Activated naive CD8-positive, alpha-beta T cell treated with anti-CD3 and anti-CD28 coated beads for 36 hours (primary cell): ENCODE measurements around the gene CDK5R2. TPM values are rescaled to one million over a fixed set of nuclear protein-coding genes. Genes with fewer than 3 reads are reported as not detected.

ENCODE experiments used
- DNase-seq: peaks from one replicate; pipeline ENCODE4 v3.0.0; 2021
- H3K27ac Mint-ChIP-seq: one replicate; pipeline ENCODE4 v1.8.0; 2022; ENCODE audit warnings: mild to moderate bottlenecking, moderate library complexity, mixed read lengths
- H3K27me3 Mint-ChIP-seq: one replicate; pipeline ENCODE4 v1.8.0; 2022; ENCODE audit warnings: mild to moderate bottlenecking, mixed read lengths
- H3K36me3 Mint-ChIP-seq: one replicate; pipeline ENCODE4 v1.8.0; 2021; ENCODE audit warnings: mild to moderate bottlenecking, mixed read lengths
- H3K4me1 Mint-ChIP-seq: one replicate; pipeline ENCODE4 v1.8.0; 2021; ENCODE audit warnings: mixed read lengths
- H3K4me3 Mint-ChIP-seq: one replicate; pipeline ENCODE4 v1.8.0; 2022; ENCODE audit warnings: mild to moderate bottlenecking, moderate library complexity, mixed read lengths
- H3K9me3 Mint-ChIP-seq: one replicate; pipeline ENCODE4 v1.8.0; 2022; ENCODE audit warnings: mixed read lengths
- total RNA-seq, 2 experiments: library from RNA; stranded (reverse); gene quantifications; one replicate each; pipeline ENCODE4 v1.2.3, GENCODE V29; 2021

Gene CDK5R2
- total RNA-seq, 2 experiments from 2014 or later, result not detected

DNA sequence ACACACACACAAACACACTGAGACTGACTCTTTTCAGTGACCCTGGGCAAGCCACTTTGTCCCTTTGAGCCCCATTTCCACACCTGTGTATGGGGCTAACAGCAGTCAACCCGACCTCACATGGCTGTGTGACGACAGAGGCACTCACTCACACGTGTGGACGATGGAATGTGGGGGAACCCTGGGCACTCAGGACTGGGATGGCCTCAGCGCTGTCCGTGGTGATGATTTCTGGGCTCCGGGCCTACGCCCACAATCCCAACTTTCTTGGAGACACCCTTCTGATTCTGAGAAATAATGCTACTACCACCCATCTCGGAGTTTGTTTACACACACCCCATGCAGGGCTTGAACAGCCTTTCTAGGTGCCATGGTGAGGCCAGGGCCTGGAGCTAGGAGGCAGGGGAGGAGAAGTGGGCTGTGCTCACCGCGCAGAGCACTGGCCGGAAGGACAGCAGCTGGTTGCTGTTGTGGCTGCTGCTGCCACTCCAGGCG is 32.3 kb downstream of the CDK5R2 start:
- Mint-ChIP-seq H3K27ac (no peak overlapping the region), H3K4me3 (no peak overlapping the region), H3K36me3 (no peaks in the 10 kb centered on the region), H3K9me3 (no peaks in the 10 kb centered on the region), H3K27me3 (peaks cover 91% of the 10 kb centered on the region), H3K4me1 (peaks cover 2% of the 10 kb centered on the region)
- DNase-seq, result no peak

DNA sequence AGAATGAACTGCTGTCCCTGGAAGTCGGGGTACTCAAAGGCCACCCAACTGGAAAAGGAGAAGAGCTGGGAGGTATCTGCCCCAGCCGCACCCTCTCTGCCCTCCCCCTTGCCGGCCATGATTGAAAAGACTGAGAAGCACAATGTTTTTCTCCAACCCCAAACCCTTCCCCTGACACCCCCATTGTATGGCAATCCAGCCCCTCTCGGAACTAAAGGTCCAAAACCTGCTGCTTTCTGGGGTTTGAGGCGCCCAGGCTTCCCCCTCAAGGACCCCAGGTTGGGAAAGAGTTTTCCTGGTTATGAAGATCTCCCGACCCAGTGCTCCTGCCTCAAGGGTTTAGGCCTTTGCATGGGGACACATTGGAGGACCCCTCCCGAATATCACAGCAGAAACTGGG is 32.7 kb downstream of the CDK5R2 start:
- DNase-seq, result no peak
- Mint-ChIP-seq H3K4me1 (peaks cover 2% of the 10 kb centered on the region), H3K27me3 (peaks cover 91% of the 10 kb centered on the region), H3K4me3 (no peak overlapping the region), H3K36me3 (no peaks in the 10 kb centered on the region), H3K27ac (no peak overlapping the region), H3K9me3 (no peaks in the 10 kb centered on the region)

DNA sequence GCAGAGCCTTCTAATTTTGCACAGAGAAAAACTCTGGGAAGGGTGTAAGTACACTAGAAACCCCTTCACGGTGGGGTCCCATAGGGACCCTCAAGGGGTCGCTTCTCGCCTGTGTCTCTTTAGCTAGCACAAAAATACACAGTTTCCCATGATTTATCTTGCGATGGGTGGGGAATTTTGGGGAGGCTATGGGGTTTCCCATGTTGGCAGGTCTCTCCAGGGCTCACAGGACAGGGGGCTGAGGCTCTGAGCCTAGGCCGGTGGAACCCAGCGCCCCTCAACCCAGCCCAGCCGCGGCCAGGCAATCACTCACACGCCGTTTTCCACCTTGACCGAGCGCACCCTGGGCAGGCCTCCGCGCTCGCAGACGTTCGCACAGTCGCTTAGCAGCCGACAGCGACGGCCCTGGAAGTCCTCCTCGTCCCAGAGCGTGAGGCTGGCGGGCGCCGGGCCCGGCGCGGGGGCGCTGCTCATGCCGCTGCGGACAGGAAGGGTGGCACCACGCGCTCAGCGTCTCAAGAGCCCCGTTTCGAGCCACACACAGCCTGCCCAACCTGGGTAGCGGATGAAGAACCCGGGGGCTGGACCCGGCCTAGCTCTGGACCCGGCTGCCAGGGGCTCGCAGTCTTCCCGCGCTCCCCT is 33.4 kb downstream of the CDK5R2 start:
- no peak for DNase-seq
- Mint-ChIP-seq H3K27me3 (peaks cover 90% of the 10 kb centered on the region), H3K4me3 (no peak overlapping the region), H3K36me3 (no peaks in the 10 kb centered on the region), H3K4me1 (peaks cover 2% of the 10 kb centered on the region), H3K27ac (no peak overlapping the region), H3K9me3 (no peaks in the 10 kb centered on the region)

DNA sequence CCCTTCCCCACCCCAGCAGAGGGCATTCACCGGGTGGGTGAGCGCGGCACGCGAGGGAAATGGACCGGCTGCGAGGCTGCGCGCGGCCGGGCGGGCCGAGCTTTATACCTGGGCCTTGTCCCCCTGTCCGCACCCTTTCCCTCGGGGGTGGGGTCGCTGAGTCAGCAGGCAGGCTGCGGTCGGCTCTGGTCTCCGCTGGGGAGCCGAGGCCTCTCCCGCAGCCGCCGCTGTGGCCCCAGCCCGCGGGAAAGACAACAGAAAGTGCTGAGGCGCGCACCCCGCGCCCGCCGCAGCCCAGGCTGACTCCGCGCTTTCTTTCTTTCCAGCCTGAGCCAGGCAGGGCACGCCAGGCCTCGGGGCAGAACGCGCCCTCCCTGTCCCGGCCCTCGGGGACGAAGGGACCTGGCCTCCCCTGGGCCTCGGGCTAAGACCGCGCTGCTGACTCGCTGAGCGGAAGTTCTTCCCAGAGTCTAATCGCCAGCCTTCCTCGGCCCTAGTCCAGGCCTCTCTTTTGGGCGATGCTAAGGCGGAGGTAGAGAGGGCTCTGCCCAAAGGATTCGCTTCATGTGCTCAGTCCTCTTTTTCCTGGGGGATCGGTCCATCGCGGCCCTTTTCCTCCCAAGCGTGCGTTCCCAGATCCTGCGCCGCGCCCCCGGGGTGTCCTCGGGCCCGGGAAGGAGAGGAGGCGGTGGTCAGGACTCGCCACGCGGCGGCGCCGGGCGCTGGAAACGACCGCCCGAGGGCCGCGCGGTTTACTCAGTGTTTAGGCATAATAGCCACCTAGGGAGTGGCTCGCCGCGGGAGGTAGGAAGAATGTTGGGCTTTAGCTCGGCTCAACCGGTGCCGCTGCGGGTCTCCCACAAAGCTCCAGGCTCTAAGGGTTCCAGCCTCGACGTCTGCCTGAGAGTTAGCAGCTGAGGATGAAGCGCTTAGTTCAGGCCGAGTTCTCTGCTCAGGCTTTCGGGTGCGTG is 34.2 kb downstream of the CDK5R2 start, which contains the start of gene CRYBA2:
Gene CRYBA2 (minus strand): TSS at position 78 of the 971 bp plus-strand sequence. CDS start 246 bp downstream, outside the sequence.
- no peak for DNase-seq
- H3K36me3 Mint-ChIP-seq, result no peaks in the 10 kb centered on the region
- peaks cover 2% of the 10 kb centered on the region for H3K4me1 Mint-ChIP-seq
- peaks cover 94% of the 10 kb centered on the region for H3K27me3 Mint-ChIP-seq
- no peak within 1 kb of the TSS for H3K4me3 Mint-ChIP-seq
- H3K9me3 Mint-ChIP-seq, result no peaks in the 10 kb centered on the region
- H3K27ac Mint-ChIP-seq, result no peak within 1 kb of the TSS

DNA sequence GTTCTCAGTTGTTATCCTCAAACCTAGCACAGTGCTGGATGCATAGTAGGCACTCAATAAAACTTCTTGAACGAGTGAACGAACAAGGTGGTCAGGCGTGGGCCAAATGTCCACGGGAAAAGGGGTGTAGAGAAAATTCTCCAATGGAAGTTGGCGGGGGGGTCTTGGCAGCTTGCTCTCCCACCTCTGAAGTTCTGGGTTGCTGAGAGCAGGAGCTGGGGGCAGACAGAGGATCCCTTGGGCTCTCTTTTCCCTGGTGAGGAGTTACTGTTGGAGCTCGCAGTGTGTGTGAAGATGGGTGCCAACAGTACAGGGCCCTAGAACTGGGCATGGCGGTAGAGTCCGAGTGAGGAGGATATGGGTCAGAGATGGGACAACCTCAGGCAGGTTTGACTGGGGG is 36.1 kb downstream of the CDK5R2 start:
- peaks cover 2% of the 10 kb centered on the region for H3K4me1 Mint-ChIP-seq
- no peak for DNase-seq
- no peaks in the 10 kb centered on the region for H3K36me3 Mint-ChIP-seq
- peaks cover 89% of the 10 kb centered on the region for H3K27me3 Mint-ChIP-seq
- H3K27ac Mint-ChIP-seq, result no peak overlapping the region
- H3K4me3 Mint-ChIP-seq, result no peak overlapping the region
- H3K9me3 Mint-ChIP-seq, result no peaks in the 10 kb centered on the region

DNA sequence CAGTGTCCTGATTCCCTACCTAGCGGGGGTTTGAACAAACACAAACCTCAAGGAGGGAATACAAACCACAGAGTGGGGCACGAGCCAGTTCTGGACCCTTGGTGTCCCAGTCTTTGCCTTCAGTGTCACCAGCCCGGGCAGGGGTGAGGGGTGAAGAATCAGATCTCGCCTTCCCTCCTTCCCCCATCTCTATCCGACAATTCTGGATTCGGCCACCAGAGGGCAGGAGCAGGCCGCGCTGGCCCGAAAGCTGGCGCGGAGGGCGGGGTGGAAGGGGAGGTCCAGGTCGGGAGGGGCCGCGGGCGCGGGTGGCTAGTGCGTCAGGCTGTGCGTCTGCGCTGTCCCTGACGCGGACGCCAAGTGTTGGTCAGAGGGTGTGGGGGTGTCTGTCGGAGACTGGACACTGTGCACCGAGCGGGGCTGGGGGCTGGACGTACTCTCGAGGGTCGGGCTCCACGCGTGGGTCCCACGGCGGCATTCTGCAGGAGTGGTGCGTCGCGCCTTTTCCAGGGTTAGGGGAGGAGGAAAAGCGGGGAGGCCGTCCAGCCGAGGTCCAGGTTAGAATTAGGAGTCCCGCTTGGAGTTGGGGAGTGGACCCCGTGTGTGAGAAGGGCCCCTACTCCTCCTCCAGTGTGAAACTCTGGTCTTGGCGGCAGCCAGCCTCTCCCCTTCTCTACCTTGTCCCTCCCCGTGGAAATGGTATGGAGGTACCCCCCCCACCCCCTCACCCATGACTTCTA is 36.7 kb downstream of the CDK5R2 start:
- Mint-ChIP-seq H3K27ac (no peak overlapping the region), H3K4me1 (peaks cover 2% of the 10 kb centered on the region), H3K36me3 (no peaks in the 10 kb centered on the region), H3K4me3 (no peak overlapping the region), H3K27me3 (peaks cover 89% of the 10 kb centered on the region), H3K9me3 (no peaks in the 10 kb centered on the region)
- peak; percentile 86 for DNase-seq

DNA sequence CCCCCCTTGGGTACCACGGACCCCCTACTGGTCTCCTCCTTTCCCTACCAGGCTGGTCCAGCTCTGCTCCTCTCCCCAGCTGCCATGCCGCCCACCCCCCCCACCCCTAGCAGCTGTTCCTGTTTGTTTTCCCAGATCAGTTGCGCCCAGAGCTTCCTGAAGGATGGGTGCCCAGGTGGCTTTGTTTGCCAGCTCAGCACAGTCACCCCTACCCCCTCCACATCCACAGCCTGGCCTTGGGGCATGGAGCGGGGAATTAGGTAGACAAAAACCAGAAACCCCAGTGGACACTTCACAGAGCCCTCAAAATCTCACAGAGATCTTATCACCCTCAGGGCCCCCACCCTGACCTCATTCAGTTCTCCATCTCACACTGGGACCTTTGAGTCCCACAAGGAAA is 37.5 kb downstream of the CDK5R2 start:
- Mint-ChIP-seq H3K27ac (no peak overlapping the region), H3K36me3 (no peaks in the 10 kb centered on the region), H3K4me3 (no peak overlapping the region), H3K9me3 (no peaks in the 10 kb centered on the region), H3K27me3 (peaks cover 89% of the 10 kb centered on the region), H3K4me1 (peaks cover 2% of the 10 kb centered on the region)
- DNase-seq, result no peak

DNA sequence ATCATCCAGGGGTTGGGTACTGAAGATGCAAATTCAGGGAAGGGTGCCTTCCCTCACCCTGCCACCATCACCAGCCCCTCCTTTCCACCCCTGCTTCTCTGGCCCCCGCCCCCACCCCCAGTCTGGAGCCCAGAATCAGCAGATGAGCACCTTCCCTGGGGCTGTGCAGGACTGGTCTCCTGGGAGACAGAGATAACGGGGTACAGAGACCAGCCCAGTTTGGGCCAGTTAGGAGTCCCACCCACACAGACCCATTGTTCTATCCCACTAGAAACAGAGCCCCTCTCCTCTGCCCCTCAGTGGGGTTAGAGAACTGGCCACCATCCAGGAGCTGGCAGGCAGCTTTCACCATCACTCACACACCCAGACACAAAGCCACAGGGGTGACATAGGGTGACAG is 38.3 kb downstream of the CDK5R2 start:
- no peak for DNase-seq
- Mint-ChIP-seq H3K36me3 (no peaks in the 10 kb centered on the region), H3K4me1 (peaks cover 7% of the 10 kb centered on the region), H3K9me3 (no peaks in the 10 kb centered on the region), H3K4me3 (no peak overlapping the region), H3K27ac (no peak overlapping the region), H3K27me3 (peaks cover 89% of the 10 kb centered on the region)

DNA sequence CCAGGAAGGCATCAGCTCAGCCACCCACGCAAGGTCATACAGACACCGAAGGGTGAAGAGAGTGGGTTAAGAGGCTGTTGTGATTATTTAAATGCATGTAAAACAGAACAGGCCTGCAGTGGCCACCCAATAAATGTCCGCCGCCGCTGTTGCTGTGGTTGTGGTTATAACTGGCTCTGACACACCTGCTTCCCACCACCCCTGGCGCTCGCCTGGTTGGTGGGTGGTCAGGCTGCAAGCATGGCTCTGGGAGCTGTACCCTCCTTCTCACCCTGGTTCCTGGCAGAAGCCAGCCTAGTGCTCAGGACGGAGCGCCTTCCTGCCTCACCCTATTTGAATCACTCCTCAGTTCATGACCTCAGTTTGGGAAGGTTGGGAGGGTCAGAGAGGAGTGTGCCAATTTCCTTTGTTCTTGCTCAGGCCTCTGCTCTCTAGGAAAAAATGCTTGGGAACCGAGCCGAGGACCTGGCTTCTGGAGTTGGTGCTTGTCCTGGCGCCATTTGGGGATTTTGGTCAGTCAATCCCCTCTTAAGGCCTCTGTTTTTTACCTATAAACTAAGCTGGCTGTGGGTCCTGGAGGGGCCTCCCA is 39.0 kb downstream of the CDK5R2 start:
- H3K27ac Mint-ChIP-seq, result no peak overlapping the region
- H3K4me3 Mint-ChIP-seq, result no peak overlapping the region
- peaks cover 11% of the 10 kb centered on the region for H3K4me1 Mint-ChIP-seq
- DNase-seq, result no peak
- H3K27me3 Mint-ChIP-seq, result peaks cover 92% of the 10 kb centered on the region
- H3K36me3 Mint-ChIP-seq, result no peaks in the 10 kb centered on the region
- H3K9me3 Mint-ChIP-seq, result no peaks in the 10 kb centered on the region

DNA sequence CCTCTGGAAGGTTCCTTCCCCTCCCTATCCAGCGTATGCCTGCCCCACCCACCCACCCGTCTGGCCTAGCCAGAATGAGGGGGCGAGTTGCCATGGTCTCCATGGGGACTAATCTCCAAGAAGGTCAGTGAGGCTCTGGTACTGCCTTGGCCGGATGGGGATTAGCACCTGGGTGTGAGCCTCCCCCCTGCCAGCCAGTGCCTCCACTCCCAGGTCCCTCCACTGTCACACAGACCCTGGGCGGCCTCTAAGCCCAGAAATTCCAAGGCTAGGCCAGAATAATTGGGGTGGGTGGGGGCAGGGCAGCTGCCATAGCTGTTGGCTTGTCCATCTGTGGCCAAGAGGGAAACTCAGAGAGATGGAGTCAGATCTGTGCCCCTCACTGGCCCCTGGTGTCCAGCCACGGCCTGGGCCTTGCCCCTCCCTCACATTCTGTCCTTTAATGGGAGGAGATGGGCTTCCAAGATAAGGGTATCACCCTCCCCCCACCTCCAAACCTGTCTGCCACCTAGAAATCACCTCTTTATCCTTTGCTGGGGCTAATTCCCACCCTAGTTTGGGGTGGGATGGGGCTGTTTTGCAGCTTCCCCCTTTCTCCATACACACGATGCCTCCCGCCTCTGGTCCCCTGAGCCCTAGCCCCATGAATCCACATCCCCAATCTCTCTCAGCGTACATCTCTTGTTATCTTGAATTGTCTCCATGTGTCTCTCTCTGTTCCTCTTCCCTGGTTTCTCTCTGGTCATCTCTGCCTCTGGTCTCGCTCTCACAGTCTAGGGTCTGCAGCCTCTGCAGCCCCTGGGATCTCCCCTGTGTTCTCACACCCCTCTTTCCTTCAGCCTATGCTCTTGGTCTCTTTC is 39.8 kb downstream of the CDK5R2 start:
- Mint-ChIP-seq H3K9me3 (no peaks in the 10 kb centered on the region), H3K4me1 (peaks cover 10% of the 10 kb centered on the region), H3K36me3 (no peaks in the 10 kb centered on the region), H3K27me3 (peaks cover 92% of the 10 kb centered on the region), H3K27ac (no peak overlapping the region), H3K4me3 (no peak overlapping the region)
- no peak for DNase-seq

DNA sequence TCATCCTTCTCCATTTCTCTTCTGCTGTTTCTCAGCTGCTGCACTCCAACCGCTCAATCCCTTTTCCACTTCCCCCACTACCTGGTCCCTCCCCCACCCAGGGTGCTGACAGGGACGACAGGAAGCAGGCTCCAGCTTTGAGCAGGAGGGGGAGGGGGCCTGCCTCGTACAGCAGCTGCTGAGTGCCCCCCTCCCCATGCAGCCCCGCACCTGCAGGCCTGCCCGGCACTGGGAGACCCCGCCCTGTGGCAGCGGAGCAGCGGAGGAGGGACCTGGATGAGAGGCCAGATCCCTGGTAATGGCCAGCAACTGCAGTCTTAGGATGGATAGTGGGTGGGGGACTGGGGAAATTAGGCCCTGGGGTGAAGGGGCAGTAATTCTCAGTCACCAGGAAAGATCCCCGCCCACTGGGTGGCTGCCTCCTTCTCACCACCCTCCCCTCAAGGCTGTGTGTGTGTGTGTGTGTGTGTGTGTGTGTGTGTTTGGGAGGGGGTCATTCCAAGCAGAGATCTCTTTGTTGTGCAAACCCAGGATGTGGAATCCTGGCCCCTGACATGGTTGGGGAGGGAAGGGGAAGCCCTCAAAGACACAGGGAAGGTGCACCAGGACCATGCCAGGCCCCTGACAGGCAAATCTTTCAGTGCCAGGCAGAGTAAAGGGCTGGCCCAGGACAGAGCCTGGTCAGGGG is 40.6 kb downstream of the CDK5R2 start:
- Mint-ChIP-seq H3K27me3 (peaks cover 92% of the 10 kb centered on the region), H3K9me3 (no peaks in the 10 kb centered on the region)
- DNase-seq, result no peak

DNA sequence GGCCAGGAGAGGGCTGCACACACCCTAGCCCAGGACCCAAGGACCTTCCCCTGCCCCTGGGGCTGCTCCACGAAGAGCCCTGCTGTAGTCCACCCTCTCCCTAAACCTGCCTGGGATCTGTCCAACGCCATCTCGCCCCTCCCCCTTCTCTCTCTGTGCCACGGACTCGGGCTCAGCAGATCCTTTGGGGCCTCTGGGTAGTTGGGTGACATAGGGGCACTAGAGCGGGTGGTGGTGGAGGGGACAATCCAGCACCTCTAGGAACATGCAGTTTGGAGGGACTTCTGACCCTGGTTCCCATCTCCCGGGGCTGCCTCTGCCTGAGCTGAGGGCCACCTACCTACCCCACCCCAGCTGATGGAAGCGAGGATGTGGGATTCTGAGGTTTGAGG is 41.1 kb downstream of the CDK5R2 start:
- H3K9me3 Mint-ChIP-seq, result no peaks in the 10 kb centered on the region
- H3K4me1 Mint-ChIP-seq, result peaks cover 10% of the 10 kb centered on the region
- H3K4me3 Mint-ChIP-seq, result no peak overlapping the region
- H3K27me3 Mint-ChIP-seq, result peaks cover 92% of the 10 kb centered on the region
- no peaks in the 10 kb centered on the region for H3K36me3 Mint-ChIP-seq
- H3K27ac Mint-ChIP-seq, result no peak overlapping the region
- no peak for DNase-seq

More for the DNA sequence above, 40.6 kb downstream of the CDK5R2 start:
- no peaks in the 10 kb centered on the region for H3K36me3 Mint-ChIP-seq
- H3K27ac Mint-ChIP-seq, result no peak overlapping the region
- H3K4me1 Mint-ChIP-seq, result peaks cover 10% of the 10 kb centered on the region
- no peak overlapping the region for H3K4me3 Mint-ChIP-seq

DNA sequence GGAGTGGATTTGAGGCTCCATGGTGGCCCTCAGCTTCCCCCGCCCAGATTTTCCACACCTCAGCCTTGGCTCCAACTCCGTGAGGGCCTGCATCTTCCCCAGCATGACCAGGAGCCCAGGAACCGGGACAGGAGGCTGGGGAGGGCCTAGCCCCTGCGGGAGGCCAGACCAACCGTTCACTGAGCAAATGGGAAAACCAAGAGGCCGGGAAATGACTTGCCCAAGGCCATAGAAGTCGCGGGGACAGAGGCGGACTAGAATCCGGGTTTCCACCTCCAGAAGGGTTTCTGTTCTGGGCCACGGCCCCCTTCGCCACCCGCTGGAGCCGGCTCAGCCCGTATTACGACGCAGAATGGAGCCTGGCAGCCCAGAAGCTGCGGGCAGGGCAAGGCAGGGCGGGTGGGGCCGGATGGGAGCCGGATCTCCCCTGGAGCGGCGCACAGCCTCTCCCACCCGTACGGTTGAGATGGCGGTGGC is 41.7 kb downstream of the CDK5R2 start:
- Mint-ChIP-seq H3K27ac (no peak overlapping the region), H3K27me3 (peaks cover 91% of the 10 kb centered on the region), H3K4me1 (peaks cover 10% of the 10 kb centered on the region), H3K9me3 (no peaks in the 10 kb centered on the region), H3K36me3 (no peaks in the 10 kb centered on the region), H3K4me3 (no peak overlapping the region)
- no peak for DNase-seq
